ENCODE measurements around the gene ALS2. TPM values are rescaled to one million over a fixed set of nuclear protein-coding genes. Genes with fewer than 3 reads are reported as not detected.
A peak's percentile ranks its signal among the peaks of the same experiment; 100 is the strongest.

ALS2 gene
- total RNA-seq, 1 donor: 27.4 TPM

- H3K4me3 ChIP-seq (ENCODE audit: low read depth, low read length): no peak overlapping the region
- no peak for DNase-seq (ENCODE audit: low read depth)
- no peak for TF ChIP-seq CTCF (IDR thresholded peaks at IDR 0.05; ENCODE audit: insufficient read depth, low read length)
Measured at GRCh38 chr2:201709049-201709448, 71.7 kb downstream of the ALS2 start.

DNA sequence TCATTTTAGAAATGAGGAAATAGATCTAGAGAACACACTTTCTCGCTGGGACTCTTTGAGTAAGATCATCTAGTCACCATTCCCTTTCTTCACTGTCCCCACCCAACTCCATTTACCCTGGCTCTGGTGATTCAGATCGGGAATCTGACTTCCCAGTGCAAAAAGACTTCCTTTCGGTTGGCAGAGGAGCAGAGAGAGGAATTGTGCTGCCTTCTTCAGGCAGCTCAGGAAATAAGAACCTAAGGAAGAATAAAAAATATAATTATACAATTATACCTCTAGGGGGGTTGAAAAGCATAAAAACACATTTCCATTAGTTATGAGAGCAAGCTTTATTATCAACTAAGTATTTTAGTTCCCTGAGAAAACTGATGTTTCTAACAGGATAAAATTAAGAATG is 73.0 kb downstream of the ALS2 start:
- DNase-seq (ENCODE audit: low read depth): peak; percentile 81
- no peak overlapping the region for H3K4me3 ChIP-seq (ENCODE audit: low read depth, low read length)
- peak; percentile 57 for TF ChIP-seq CTCF (IDR thresholded peaks at IDR 0.05; ENCODE audit: insufficient read depth, low read length)

- no peak overlapping the region for H3K4me3 ChIP-seq (ENCODE audit: low read depth, low read length)
- no peak for TF ChIP-seq CTCF (IDR thresholded peaks at IDR 0.05; ENCODE audit: insufficient read depth, low read length)
- DNase-seq (ENCODE audit: low read depth): no peak
Measured at GRCh38 chr2:201707142-201707541, 73.6 kb downstream of the ALS2 start.

DNA sequence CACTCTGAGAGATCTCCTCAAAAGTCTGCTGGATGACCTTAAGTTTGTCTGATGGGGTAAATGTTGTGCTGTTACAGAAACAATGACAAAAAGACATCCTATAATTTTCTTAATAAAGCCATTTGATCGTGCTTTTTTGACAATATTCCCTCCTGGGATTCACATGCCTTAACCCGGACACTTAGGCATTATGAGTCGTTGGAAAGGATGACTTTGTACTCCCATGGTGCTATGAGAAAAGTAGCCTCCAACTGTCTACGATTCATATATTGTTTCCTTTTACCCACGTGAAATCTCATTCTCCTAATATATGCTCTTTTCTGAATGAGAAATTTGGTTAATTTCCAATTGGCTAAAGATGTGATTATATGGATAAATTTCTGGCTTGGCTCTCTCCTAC is 76.2 kb downstream of the ALS2 start:
- H3K4me3 ChIP-seq (ENCODE audit: low read depth, low read length): no peak overlapping the region
- TF ChIP-seq CTCF (IDR thresholded peaks at IDR 0.05; ENCODE audit: insufficient read depth, low read length): no peak
- DNase-seq (ENCODE audit: low read depth): no peak

GRCh38 chr2:201701646-201702045 is 79.1 kb downstream of the ALS2 start:
- TF ChIP-seq CTCF (IDR thresholded peaks at IDR 0.05; ENCODE audit: insufficient read depth, low read length): no peak
- no peak for DNase-seq (ENCODE audit: low read depth)

GRCh38 chr2:201699416-201699815 is 81.3 kb downstream of the ALS2 start:
- no peak overlapping the region for H3K4me3 ChIP-seq (ENCODE audit: low read depth, low read length)
- TF ChIP-seq CTCF (IDR thresholded peaks at IDR 0.05; ENCODE audit: insufficient read depth, low read length): no peak
- DNase-seq (ENCODE audit: low read depth): peak; percentile 15

More at GRCh38 chr2:201701646-201702045, 79.1 kb downstream of the ALS2 start:
- no peak overlapping the region for H3K4me3 ChIP-seq (ENCODE audit: low read depth, low read length)

DNA sequence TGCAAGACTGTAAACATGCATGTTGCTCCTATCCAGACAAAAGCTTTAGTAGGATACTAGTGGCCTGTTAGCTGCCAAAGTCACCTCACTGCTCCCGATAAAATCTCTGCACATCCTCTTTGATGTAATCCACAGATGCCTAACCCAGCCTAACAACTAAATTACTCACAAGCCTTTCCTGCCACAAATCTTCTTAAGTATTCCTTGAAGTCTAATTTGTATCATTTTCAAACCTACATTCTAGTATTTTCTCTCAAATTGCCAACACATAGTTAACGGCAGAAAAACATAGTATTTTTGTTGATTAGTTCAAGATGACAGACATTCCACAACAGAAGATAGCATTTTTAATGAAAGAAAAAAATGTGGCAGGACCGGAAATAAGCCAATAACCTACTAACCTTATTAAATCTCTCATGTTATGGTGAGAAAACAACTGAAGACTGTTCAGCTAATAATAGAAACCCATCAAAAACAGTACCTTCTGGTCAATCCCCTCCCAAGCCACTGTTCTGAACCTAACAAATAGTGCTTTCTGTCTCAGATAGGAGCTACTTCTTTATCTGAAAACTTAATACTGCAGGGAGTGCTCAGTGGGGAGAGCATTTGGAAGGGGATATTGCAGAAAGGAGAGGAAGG is 82.0 kb downstream of the ALS2 start, which contains the start of gene MPP4:
TSS of gene MPP4 (minus strand) at position 57 of the 639 bp plus-strand sequence. CDS start 4,690 bp downstream, outside the sequence.
- TF ChIP-seq CTCF (IDR thresholded peaks at IDR 0.05; ENCODE audit: insufficient read depth, low read length): no peak
- no peak within 1 kb of the TSS for H3K4me3 ChIP-seq (ENCODE audit: low read depth, low read length)
- DNase-seq (ENCODE audit: low read depth): peak; percentile 43

Data from fibroblast of the aortic adventitia (primary cell).